ENCODE measurements around the gene DIO1. TPM values are rescaled to one million over a fixed set of nuclear protein-coding genes. Genes with fewer than 3 reads are reported as not detected.
A peak's percentile ranks its signal among the peaks of the same experiment; 100 is the strongest.

The DIO1 gene
- total RNA-seq, 4 donors from 2014 or later, result not detected

GRCh38 chr1:53891678-53892077 lies 2.3 kb upstream of the DIO1 start:
- in situ Hi-C loops (cut with MboI; ENCODE audit: low pct_ligation_motif_present in 1 of 4, low pct_unique_long_range_greater_than_20kb in 1 of 4, low sequenced_read_pairs in 3 of 4) (no loop called here), intact Hi-C loops (cut with DNase I; ENCODE audit: low total_unique reads) (no loop called here)
- no peak for DNase-seq
- TF ChIP-seq POLR2A (IDR thresholded peaks at IDR 0.05) (no peak), EP300 (IDR thresholded peaks at IDR 0.05; ENCODE audit: low read depth) (no peak)
- Histone ChIP-seq H3K4me3 (no peak overlapping the region), H3K4me1 (peaks cover 4 to 27% (median 17%) of the 10 kb centered on the region in 4 donors), H3K27ac (no peak overlapping the region), H3K27me3 (no peaks in the 10 kb centered on the region), H3K9me3 (no peaks in the 10 kb centered on the region), H3K36me3 (peaks cover 0 to 2% (median 0%) of the 10 kb centered on the region in 4 donors)
- 93% methylated on average over 2 of the region's 2 CpGs; no CpG with 5 or more reads in 1 of the 2 donors for WGBS, 2 donors (ENCODE audit: low coverage in 1 of 2)

DNA sequence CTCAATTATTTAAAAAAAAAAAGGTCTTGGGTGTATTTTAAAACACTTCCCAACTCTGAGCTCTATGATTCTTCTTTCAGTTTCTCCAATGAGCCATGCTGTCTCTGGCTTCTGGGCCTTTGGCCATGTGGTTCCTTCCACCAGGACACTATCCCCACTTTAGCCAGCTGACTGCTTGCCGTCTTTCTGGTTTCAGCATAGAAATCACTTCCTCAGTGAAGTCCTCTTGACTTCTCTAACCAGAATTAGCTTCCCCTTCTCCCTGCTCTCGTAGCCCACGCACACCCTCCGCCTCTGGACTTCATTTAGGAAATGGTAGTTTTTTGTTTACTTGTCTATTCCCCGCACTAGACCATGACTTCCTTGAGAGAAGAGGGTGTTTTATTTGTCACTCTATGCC lies 1.1 kb upstream of the DIO1 start:
- H3K4me3 ChIP-seq, result no peak overlapping the region
- no peaks in the 10 kb centered on the region for H3K27me3 ChIP-seq
- in situ Hi-C loops (cut with MboI; ENCODE audit: low pct_ligation_motif_present in 1 of 4, low pct_unique_long_range_greater_than_20kb in 1 of 4, low sequenced_read_pairs in 3 of 4) (no loop called here), intact Hi-C loops (cut with DNase I; ENCODE audit: low total_unique reads) (no loop called here)
- 75 to 76% methylated on average over 5 of the region's 5 CpGs for WGBS, 2 donors (ENCODE audit: low coverage in 1 of 2)
- H3K36me3 ChIP-seq, result no peaks in the 10 kb centered on the region
- H3K9me3 ChIP-seq, result no peaks in the 10 kb centered on the region
- H3K4me1 ChIP-seq, result peaks cover 11 to 39% (median 26%) of the 10 kb centered on the region in 4 donors
- no peak for TF ChIP-seq POLR2AphosphoS5 (IDR thresholded peaks at IDR 0.05)
- no peak for TF ChIP-seq CTCF (IDR thresholded peaks at IDR 0.05)
- no peak for TF ChIP-seq EP300 (IDR thresholded peaks at IDR 0.05; ENCODE audit: low read depth)
- TF ChIP-seq POLR2A (IDR thresholded peaks at IDR 0.05), result no peak
- no peak for DNase-seq
- peak overlapping the region in 1 of 4 donors; percentile 29 for H3K27ac ChIP-seq

- Histone ChIP-seq H3K36me3 (no peaks in the 10 kb centered on the region), H3K27ac (no peak overlapping the region), H3K4me3 (no peak overlapping the region), H3K4me1 (peaks cover 11 to 43% (median 29%) of the 10 kb centered on the region in 4 donors), H3K27me3 (no peaks in the 10 kb centered on the region), H3K9me3 (no peaks in the 10 kb centered on the region)
- in situ Hi-C loops (cut with MboI; ENCODE audit: low pct_ligation_motif_present in 1 of 4, low pct_unique_long_range_greater_than_20kb in 1 of 4, low sequenced_read_pairs in 3 of 4), result no loop called here
- TF ChIP-seq CTCF (IDR thresholded peaks at IDR 0.05) (no peak), POLR2AphosphoS5 (IDR thresholded peaks at IDR 0.05) (no peak), POLR2A (IDR thresholded peaks at IDR 0.05) (no peak), EP300 (IDR thresholded peaks at IDR 0.05; ENCODE audit: low read depth) (no peak)
- intact Hi-C loops (cut with DNase I; ENCODE audit: low total_unique reads), result no loop called here
- WGBS, 2 donors (ENCODE audit: low coverage in 1 of 2), result 86 to 94% methylated on average over 5 of the region's 5 CpGs
- no peak for DNase-seq
These were observed 657 bp downstream of the DIO1 start for GRCh38 chr1:53894644-53895043.

DNA sequence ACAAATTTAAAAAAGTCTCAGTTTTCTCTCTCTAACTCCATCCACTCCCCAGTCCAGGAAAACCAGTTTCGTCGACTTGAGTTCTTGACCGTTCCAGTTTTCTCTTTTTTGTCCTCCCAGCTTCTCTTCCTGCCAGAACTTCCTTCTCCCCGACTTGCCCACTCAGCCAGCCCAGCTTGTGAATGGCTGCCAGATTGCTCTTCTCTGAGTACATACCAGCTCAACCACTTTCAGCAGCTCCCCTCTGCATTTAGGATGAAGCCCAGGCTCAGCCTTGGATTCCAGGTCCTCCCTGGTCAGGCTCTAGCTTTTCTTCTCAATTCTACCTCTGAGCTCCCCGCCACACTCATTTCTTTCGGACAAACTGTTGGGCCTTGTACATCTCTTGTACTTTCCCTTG lies 1.4 kb downstream of the DIO1 start:
- Histone ChIP-seq H3K27ac (no peak overlapping the region), H3K36me3 (no peaks in the 10 kb centered on the region), H3K4me3 (no peak overlapping the region), H3K27me3 (no peaks in the 10 kb centered on the region), H3K9me3 (no peaks in the 10 kb centered on the region), H3K4me1 (peaks cover 11 to 43% (median 26%) of the 10 kb centered on the region in 4 donors)
- no peak for TF ChIP-seq POLR2AphosphoS5 (IDR thresholded peaks at IDR 0.05)
- TF ChIP-seq CTCF (IDR thresholded peaks at IDR 0.05), result no peak
- TF ChIP-seq POLR2A (IDR thresholded peaks at IDR 0.05), result no peak
- TF ChIP-seq EP300 (IDR thresholded peaks at IDR 0.05; ENCODE audit: low read depth), result no peak
- 82 to 100% methylated on average over 3 to 6 of the region's 6 CpGs for WGBS, 2 donors (ENCODE audit: low coverage in 1 of 2)
- DNase-seq, result no peak
- intact Hi-C loops (cut with DNase I; ENCODE audit: low total_unique reads) (no loop called here), in situ Hi-C loops (cut with MboI; ENCODE audit: low pct_ligation_motif_present in 1 of 4, low pct_unique_long_range_greater_than_20kb in 1 of 4, low sequenced_read_pairs in 3 of 4) (no loop called here)

Measured in transverse colon (tissue), 4 donors.